GM12878 (cell line): Measurements from ENCODE around the gene RFFL. TPM values are rescaled to one million over a fixed set of nuclear protein-coding genes. Genes with fewer than 3 reads are reported as not detected.

Source experiments
- BACH1 ChIP-seq: fragments of 450-650 bp; IDR thresholded peaks from 2 replicates; pipeline ENCODE4 v1.6.1; 2017; ENCODE audit warnings: mild to moderate bottlenecking, borderline replicate concordance
- BHLHE40 ChIP-seq, 2 experiments: fragments of 450-650 bp in 1 of 2; IDR thresholded peaks; 2 replicates each; pipeline ENCODE4 v1.6.1; 2011 to 2017; ENCODE audit warnings: low read depth in 2 of 2, borderline replicate concordance in 1 of 2, improper control_type of control experiment in 1 of 2, low read length in 1 of 2, mild to moderate bottlenecking in 1 of 2
- CREB1 ChIP-seq: IDR thresholded peaks from 2 replicates; pipeline ENCODE4 v1.6.1; 2012; ENCODE audit warnings: low read depth, mild to moderate bottlenecking, inconsistent platforms
- CREM ChIP-seq: IDR thresholded peaks from 2 replicates; pipeline ENCODE4 v1.6.1; 2014; ENCODE audit warnings: antibody characterized with exemption, low read depth
- EED ChIP-seq: sonication (generic); IDR thresholded peaks from 2 replicates; pipeline ENCODE4 v1.6.1; 2016; ENCODE audit warnings: antibody characterized with exemption, low read depth
- ETV6 ChIP-seq, 2 experiments: fragments of 450-650 bp in 1 of 2; IDR thresholded peaks in 1 of 2; conservative IDR thresholded peaks in 1 of 2; 2 replicates each; pipeline ENCODE4 v1.6.1; 2014; ENCODE audit warnings: antibody characterized with exemption in 1 of 2, borderline replicate concordance in 1 of 2, low read depth in 1 of 2, mild to moderate bottlenecking in 1 of 2, moderate library complexity in 1 of 2
- GABPA ChIP-seq: IDR thresholded peaks from 2 replicates; pipeline ENCODE4 v1.6.1; 2014; ENCODE audit warnings: antibody characterized with exemption, low read depth, mild to moderate bottlenecking, inconsistent platforms
- KLF5 ChIP-seq: fragments of 450-650 bp; IDR thresholded peaks from 2 replicates; pipeline ENCODE4 v1.6.1; 2014; ENCODE audit warnings: mild to moderate bottlenecking; ENCODE audit not compliant: partially characterized antibody
- MEF2B ChIP-seq: fragments of 450-650 bp; IDR thresholded peaks from 2 replicates; pipeline ENCODE4 v1.6.1; 2018; ENCODE audit warnings: mild to moderate bottlenecking, moderate library complexity; ENCODE audit not compliant: partially characterized antibody, poor library complexity, severe bottlenecking
- MTA3 ChIP-seq: IDR thresholded peaks from 2 replicates; pipeline ENCODE4 v1.6.1; 2012; ENCODE audit warnings: low read length, inconsistent platforms, borderline replicate concordance
- MYC ChIP-seq: IDR thresholded peaks from 2 replicates; pipeline ENCODE4 v1.6.1; 2011; ENCODE audit warnings: mild to moderate bottlenecking, low read length, moderate library complexity, inconsistent platforms; ENCODE audit not compliant: insufficient read depth, insufficient replicate concordance, insufficient read length, severe bottlenecking
- NBN ChIP-seq: fragments of 450-650 bp; IDR thresholded peaks from 2 replicates; pipeline ENCODE4 v1.6.1; 2016
- NFIC ChIP-seq: IDR thresholded peaks from 2 replicates; pipeline ENCODE4 v1.6.1; 2012; ENCODE audit warnings: low read depth, mild to moderate bottlenecking, inconsistent platforms, low read length, moderate library complexity
- NR2F1 ChIP-seq: fragments of 450-650 bp; conservative IDR thresholded peaks from 2 replicates; pipeline ENCODE4 v1.6.1; 2017; ENCODE audit warnings: mild to moderate bottlenecking
- RELA ChIP-seq: fragments of 450-650 bp; IDR thresholded peaks from 2 replicates; pipeline ENCODE4 v1.8.0; 2014; ENCODE audit warnings: borderline replicate concordance; ENCODE audit not compliant: partially characterized antibody
- TCF12 ChIP-seq: IDR thresholded peaks from 2 replicates; pipeline ENCODE4 v1.6.1; 2011; ENCODE audit warnings: low read depth, mild to moderate bottlenecking, low read length
- YY1 ChIP-seq: IDR thresholded peaks from 2 replicates; pipeline ENCODE4 v1.6.1; 2011; ENCODE audit warnings: low read depth, mild to moderate bottlenecking, low read length
- ZNF24 ChIP-seq: fragments of 450-650 bp; IDR thresholded peaks from 2 replicates; pipeline ENCODE4 v1.6.1; 2017; ENCODE audit warnings: antibody characterized with exemption, mild to moderate bottlenecking
- polyA plus RNA-seq, 11 experiments: library from polyadenylated mRNA; depleted of rRNA in 4 of 11; unstranded in 6 of 11; stranded (reverse) in 5 of 11; fragments of >200 nt; fragmentation: Nextera tagmentation in 4 of 11; fragmentation: Illumina TruSeq in 1 of 11; extraction: Ambion mirVana in 4 of 11; extraction: Trizol in 1 of 11; gene quantifications; 1 replicate in 1 of 11; 2 replicates in 10 of 11; pipeline versions ENCODE4 v1.2.1 to v1.2.3, GENCODE V29; 2011 to 2016; ENCODE audit warnings: inconsistent platforms in 2 of 11, missing spikeins in 2 of 11, low read depth in 1 of 11
- total RNA-seq, 4 experiments: library from RNA; depleted of rRNA in 3 of 4; stranded (reverse); fragments of >200 nt in 3 of 4; fragmentation: Illumina TruSeq in 1 of 4; extraction: Trizol in 1 of 4; gene quantifications; 2 replicates each; pipeline versions ENCODE4 v1.2.1 to v1.2.3, GENCODE V29; 2013 to 2021
- TF ChIP-seq, protein P1 (sequence below): IDR thresholded peaks from 2 replicates; pipeline ENCODE4 v1.6.1; 2012; ENCODE audit warnings: improper control_type of control experiment, low read depth, low read length; ENCODE audit not compliant: insufficient replicate concordance
- TF ChIP-seq, protein P2 (sequence below): fragments of 450-650 bp; IDR thresholded peaks from 2 replicates; pipeline ENCODE4 v1.6.1; 2017; ENCODE audit warnings: low read depth, mild to moderate bottlenecking, moderate library complexity
- TF ChIP-seq, protein P3 (sequence below), 3 experiments: IDR thresholded peaks in 2 of 3; conservative IDR thresholded peaks in 1 of 3; 2 replicates each; pipeline ENCODE4 v1.5.1; 2011; ENCODE audit warnings: low read depth in 3 of 3, low read length in 3 of 3, mild to moderate bottlenecking in 3 of 3, control low read depth in 2 of 3, moderate library complexity in 2 of 3, inconsistent platforms in 1 of 3, mixed read lengths in 1 of 3; ENCODE audit not compliant: control insufficient read depth in 2 of 3, insufficient read depth in 1 of 3; ENCODE audit errors: extremely low read depth in 1 of 3

RFFL gene
- total and polyA plus RNA-seq, 10 of the 15 experiments (the other 5 are each of a cell fraction or from before 2014, with no cell fraction given): 4.7 to 56.1 (median 26.9) TPM

- TF ChIP-seq, protein P1, sequence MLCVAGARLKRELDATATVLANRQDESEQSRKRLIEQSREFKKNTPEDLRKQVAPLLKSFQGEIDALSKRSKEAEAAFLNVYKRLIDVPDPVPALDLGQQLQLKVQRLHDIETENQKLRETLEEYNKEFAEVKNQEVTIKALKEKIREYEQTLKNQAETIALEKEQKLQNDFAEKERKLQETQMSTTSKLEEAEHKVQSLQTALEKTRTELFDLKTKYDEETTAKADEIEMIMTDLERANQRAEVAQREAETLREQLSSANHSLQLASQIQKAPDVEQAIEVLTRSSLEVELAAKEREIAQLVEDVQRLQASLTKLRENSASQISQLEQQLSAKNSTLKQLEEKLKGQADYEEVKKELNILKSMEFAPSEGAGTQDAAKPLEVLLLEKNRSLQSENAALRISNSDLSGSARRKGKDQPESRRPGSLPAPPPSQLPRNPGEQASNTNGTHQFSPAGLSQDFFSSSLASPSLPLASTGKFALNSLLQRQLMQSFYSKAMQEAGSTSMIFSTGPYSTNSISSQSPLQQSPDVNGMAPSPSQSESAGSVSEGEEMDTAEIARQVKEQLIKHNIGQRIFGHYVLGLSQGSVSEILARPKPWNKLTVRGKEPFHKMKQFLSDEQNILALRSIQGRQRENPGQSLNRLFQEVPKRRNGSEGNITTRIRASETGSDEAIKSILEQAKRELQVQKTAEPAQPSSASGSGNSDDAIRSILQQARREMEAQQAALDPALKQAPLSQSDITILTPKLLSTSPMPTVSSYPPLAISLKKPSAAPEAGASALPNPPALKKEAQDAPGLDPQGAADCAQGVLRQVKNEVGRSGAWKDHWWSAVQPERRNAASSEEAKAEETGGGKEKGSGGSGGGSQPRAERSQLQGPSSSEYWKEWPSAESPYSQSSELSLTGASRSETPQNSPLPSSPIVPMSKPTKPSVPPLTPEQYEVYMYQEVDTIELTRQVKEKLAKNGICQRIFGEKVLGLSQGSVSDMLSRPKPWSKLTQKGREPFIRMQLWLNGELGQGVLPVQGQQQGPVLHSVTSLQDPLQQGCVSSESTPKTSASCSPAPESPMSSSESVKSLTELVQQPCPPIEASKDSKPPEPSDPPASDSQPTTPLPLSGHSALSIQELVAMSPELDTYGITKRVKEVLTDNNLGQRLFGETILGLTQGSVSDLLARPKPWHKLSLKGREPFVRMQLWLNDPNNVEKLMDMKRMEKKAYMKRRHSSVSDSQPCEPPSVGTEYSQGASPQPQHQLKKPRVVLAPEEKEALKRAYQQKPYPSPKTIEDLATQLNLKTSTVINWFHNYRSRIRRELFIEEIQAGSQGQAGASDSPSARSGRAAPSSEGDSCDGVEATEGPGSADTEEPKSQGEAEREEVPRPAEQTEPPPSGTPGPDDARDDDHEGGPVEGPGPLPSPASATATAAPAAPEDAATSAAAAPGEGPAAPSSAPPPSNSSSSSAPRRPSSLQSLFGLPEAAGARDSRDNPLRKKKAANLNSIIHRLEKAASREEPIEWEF: no peak
- TF ChIP-seq, protein P2, sequence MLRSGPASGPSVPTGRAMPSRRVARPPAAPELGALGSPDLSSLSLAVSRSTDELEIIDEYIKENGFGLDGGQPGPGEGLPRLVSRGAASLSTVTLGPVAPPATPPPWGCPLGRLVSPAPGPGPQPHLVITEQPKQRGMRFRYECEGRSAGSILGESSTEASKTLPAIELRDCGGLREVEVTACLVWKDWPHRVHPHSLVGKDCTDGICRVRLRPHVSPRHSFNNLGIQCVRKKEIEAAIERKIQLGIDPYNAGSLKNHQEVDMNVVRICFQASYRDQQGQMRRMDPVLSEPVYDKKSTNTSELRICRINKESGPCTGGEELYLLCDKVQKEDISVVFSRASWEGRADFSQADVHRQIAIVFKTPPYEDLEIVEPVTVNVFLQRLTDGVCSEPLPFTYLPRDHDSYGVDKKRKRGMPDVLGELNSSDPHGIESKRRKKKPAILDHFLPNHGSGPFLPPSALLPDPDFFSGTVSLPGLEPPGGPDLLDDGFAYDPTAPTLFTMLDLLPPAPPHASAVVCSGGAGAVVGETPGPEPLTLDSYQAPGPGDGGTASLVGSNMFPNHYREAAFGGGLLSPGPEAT: peak; percentile 97; the same call in 1 of the 2 replicates
- TF ChIP-seq CREM: peak; percentile 86
- TF ChIP-seq BACH1: peak; percentile 99
- TF ChIP-seq MTA3: peak; percentile 85
- peak; percentile 92 for TF ChIP-seq NBN
- peak; percentile 95 for TF ChIP-seq NFIC
- peak in 1 of 2 experiments; percentile 92; a peak in 2 of 4 replicates for TF ChIP-seq ETV6 (conservative IDR thresholded peaks at IDR 0.05 in 1 of 2, IDR thresholded peaks at IDR 0.05 in 1 of 2; ENCODE audit: borderline replicate concordance in 1 of 2, low read depth in 1 of 2)
- TF ChIP-seq MEF2B: peak; percentile 88
- TF ChIP-seq CREB1: peak; percentile 64
- peak; percentile 64 to 66; a peak in 2 of 4 replicates for TF ChIP-seq BHLHE40 (IDR thresholded peaks at IDR 0.05; ENCODE audit: borderline replicate concordance in 1 of 2, low read depth in 2 of 2, low read length in 1 of 2)
- TF ChIP-seq, protein P3, sequence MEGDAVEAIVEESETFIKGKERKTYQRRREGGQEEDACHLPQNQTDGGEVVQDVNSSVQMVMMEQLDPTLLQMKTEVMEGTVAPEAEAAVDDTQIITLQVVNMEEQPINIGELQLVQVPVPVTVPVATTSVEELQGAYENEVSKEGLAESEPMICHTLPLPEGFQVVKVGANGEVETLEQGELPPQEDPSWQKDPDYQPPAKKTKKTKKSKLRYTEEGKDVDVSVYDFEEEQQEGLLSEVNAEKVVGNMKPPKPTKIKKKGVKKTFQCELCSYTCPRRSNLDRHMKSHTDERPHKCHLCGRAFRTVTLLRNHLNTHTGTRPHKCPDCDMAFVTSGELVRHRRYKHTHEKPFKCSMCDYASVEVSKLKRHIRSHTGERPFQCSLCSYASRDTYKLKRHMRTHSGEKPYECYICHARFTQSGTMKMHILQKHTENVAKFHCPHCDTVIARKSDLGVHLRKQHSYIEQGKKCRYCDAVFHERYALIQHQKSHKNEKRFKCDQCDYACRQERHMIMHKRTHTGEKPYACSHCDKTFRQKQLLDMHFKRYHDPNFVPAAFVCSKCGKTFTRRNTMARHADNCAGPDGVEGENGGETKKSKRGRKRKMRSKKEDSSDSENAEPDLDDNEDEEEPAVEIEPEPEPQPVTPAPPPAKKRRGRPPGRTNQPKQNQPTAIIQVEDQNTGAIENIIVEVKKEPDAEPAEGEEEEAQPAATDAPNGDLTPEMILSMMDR (IDR thresholded peaks at IDR 0.05 in 2 of 3, conservative IDR thresholded peaks at IDR 0.05 in 1 of 3; ENCODE audit: control insufficient read depth in 2 of 3, extremely low read depth in 1 of 3, insufficient read depth in 1 of 3, low read depth in 3 of 3, low read length in 3 of 3): peak; percentile 16 to 48 (median 36); a peak in 3 of 6 replicates
- TF ChIP-seq KLF5: no peak
- peak; percentile 94 for TF ChIP-seq RELA
- TF ChIP-seq MYC: no peak
- TF ChIP-seq NR2F1: peak; percentile 72
- TF ChIP-seq ZNF24: peak; percentile 75; the same call in 1 of the 2 replicates
- TF ChIP-seq TCF12: peak; percentile 79; the same call in 1 of the 2 replicates
- 0 out of 2 replicates have a peak, but pooled peaks have one; percentile 32 for TF ChIP-seq GABPA
- TF ChIP-seq EED: peak; percentile 98
- peak; percentile 84 for TF ChIP-seq YY1
Measured at GRCh38 chr17:35063514-35064223, at the start of gene RFFL (continued).
